ENCODE data around the gene SGF29.
"Not testable (repeated sequence)": the region's sequence is repeated elsewhere in the genome, so short reads cannot be mapped to it uniquely, and the experiment has no call there.

Gene SGF29

DNA sequence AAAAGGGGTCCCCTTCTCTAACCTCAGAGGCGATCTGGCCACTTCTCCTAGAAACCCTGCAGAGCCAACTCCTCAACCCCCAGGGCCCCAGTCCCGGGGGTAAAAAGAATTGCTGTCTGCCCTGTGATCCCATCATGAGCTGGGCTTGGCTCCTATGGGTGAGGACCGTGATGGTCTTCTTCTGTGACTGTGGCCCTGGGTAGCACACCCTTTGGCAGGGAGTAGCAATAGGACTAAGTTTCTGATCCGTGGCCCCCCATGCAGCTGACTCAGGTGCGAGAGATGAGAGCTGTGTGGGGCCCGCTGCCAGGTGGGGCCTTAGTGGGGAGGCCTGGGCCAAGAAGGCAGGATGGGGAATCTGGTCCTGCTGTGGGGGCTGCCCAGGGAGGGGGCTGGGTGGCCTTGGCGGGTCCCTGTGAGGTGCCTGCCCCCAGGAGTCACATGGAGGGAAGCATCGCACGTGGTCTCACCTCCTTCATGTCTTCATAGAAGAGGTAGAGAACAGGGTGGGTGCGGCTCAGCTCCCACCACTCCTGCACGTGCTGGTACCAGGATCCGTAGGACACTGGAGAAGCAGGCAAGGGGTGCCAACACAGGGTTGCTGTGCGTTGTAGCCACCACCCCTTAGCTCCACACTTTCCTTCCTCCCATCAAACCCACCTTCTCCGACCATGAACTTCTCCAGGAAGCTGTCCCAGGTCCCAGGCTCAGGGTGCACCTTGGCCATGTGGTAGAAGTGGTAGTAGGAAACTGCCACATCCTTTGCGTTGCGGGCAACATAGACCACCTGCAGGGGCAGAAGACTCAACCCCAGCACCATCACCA, 52.8 kb downstream of the SGF29 start:
- no peaks in the 10 kb centered on the region for H3K9me3 ChIP-seq (ENCODE audit: control insufficient read depth, low read length)
- H3K4me1 ChIP-seq (ENCODE audit: control insufficient read depth, insufficient read depth, low read length) = peaks cover 22% of the 10 kb centered on the region
- no peak overlapping the region for H3K4me3 ChIP-seq (ENCODE audit: low read length)
- no peaks in the 10 kb centered on the region for H3K27me3 ChIP-seq (ENCODE audit: control insufficient read depth, insufficient read depth, low read length)
- no peaks in the 10 kb centered on the region for H3K36me3 ChIP-seq (ENCODE audit: control insufficient read depth, insufficient read depth, low read length)
- H3K9ac ChIP-seq (ENCODE audit: low read length) = no peak overlapping the region

DNA sequence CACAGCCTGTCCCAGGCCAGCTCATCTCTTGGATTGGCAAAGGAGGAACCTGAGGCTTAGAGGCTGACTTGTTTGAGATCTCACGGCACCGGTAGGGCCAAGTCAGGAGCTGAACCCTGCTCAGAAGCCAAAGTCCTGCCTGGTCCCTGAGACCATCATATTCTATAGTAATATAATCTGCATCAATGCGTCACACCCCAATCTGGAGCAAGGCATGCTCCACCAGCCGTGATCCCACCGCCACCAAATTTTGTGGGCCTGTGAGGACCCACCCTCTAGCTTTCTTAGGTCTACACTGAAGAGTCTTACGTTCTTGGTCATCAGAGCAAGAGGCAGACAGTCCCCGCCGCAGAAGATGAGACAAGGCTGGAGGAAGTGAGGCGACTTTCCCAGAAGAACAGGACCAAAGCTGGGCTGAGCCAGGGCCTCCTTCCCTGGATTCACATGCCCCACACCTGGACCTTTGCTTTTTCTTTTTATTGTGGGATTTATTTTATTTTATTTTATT, 53.5 kb downstream of the SGF29 start:
- H3K4me1 ChIP-seq (ENCODE audit: control insufficient read depth, insufficient read depth, low read length) = peaks cover 22% of the 10 kb centered on the region
- H3K36me3 ChIP-seq (ENCODE audit: control insufficient read depth, insufficient read depth, low read length) = no peaks in the 10 kb centered on the region
- no peaks in the 10 kb centered on the region for H3K27me3 ChIP-seq (ENCODE audit: control insufficient read depth, insufficient read depth, low read length)
- H3K9ac ChIP-seq (ENCODE audit: low read length) = no peak overlapping the region
- H3K9me3 ChIP-seq (ENCODE audit: control insufficient read depth, low read length) = no peaks in the 10 kb centered on the region
- H3K4me3 ChIP-seq (ENCODE audit: low read length) = no peak overlapping the region

DNA sequence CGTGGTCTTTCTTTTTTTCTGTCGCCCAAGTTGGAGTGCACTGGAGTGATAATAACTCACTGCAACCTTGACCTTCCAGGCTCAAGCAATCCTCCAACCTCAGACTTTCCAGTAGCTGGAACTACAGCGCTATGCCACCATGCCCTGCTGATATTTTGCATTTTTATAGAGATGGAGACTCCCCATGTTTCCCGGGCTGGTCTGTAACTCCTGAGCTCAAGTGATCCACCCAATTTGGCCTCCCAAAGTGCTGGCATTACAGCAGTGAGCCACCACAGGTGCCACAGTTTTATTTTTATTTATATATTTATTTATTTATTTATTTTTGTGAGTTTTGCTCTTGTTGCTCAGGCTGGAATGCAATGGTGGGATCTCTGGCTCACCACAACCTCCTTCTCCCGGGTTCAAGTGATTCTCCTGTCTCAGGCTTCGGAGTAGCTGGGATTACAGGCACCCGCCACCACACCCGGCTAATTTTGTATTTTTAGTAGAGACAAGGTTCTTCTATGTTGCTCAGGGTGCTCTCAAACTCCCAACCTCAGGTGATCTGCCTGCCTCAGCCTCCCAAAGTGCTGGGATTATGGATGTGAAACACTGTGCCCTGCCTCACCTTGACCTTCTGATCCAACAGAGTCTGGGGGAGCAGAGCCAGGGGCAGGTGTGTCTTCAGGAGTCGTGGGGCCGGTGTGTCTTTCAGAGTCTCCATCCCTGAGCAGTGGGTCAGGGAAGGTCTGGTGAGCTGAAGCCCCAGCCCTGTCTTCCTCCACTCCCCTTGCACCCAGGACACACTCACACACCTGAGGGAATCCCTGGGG, 54.2 kb downstream of the SGF29 start:
- not testable (repeated sequence) for H3K9ac ChIP-seq (ENCODE audit: low read length); H3K9me3 ChIP-seq (ENCODE audit: control insufficient read depth, low read length); H3K4me3 ChIP-seq (ENCODE audit: low read length); H3K27me3 ChIP-seq (ENCODE audit: control insufficient read depth, insufficient read depth, low read length); H3K36me3 ChIP-seq (ENCODE audit: control insufficient read depth, insufficient read depth, low read length)
- peaks cover 22% of the 10 kb centered on the region for H3K4me1 ChIP-seq (ENCODE audit: control insufficient read depth, insufficient read depth, low read length)

- H3K9me3 ChIP-seq (ENCODE audit: control insufficient read depth, low read length); H3K27me3 ChIP-seq (ENCODE audit: control insufficient read depth, insufficient read depth, low read length); H3K36me3 ChIP-seq (ENCODE audit: control insufficient read depth, insufficient read depth, low read length); H3K9ac ChIP-seq (ENCODE audit: low read length); H3K4me3 ChIP-seq (ENCODE audit: low read length): not testable (repeated sequence)
- peaks cover 22% of the 10 kb centered on the region for H3K4me1 ChIP-seq (ENCODE audit: control insufficient read depth, insufficient read depth, low read length)
Measured at GRCh38 chr16:28608496-28608808, 54.7 kb downstream of the SGF29 start.

DNA sequence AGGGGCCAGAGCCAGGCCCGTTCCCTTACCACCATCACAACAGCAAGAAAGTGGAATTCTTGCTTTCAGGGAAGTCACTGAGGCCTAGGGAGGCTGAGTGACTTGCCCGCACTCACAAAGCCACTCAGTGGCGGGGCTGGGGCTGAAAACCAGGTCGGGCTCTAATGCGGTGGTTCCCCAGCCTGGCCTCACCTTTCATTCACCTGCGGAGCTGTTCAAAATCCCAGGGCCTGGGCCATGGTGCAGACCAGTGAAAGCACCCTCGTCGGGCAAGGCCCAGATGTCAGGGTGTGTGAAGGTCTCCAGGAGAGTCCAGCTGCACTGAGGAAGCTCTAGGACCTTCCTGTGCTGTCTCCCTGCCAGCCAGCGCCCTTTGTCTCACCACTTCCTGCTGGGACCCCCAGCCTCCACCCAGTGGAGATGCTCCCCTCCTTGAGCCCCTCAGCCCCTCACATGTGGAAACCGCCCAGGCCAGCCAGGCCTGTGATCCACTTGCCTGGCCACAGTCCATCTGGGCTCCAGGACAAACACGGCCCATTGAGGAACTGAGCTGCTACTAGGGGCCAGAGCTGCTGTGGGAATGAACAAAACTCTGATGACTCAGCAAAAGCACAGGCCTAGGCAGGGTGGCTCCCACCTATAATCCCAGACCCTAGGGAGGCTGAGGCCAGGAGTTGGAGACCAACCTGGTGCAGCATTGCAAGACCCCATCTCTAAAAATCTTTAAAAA, 55.3 kb downstream of the SGF29 start:
- Histone ChIP-seq H3K9ac (ENCODE audit: low read length) (peak overlapping the region; percentile 62), H3K4me1 (ENCODE audit: control insufficient read depth, insufficient read depth, low read length) (peaks cover 22% of the 10 kb centered on the region), H3K4me3 (ENCODE audit: low read length) (peak overlapping the region; percentile 21)
- H3K36me3 ChIP-seq (ENCODE audit: control insufficient read depth, insufficient read depth, low read length); H3K27me3 ChIP-seq (ENCODE audit: control insufficient read depth, insufficient read depth, low read length); H3K9me3 ChIP-seq (ENCODE audit: control insufficient read depth, low read length): not testable (repeated sequence)

DNA sequence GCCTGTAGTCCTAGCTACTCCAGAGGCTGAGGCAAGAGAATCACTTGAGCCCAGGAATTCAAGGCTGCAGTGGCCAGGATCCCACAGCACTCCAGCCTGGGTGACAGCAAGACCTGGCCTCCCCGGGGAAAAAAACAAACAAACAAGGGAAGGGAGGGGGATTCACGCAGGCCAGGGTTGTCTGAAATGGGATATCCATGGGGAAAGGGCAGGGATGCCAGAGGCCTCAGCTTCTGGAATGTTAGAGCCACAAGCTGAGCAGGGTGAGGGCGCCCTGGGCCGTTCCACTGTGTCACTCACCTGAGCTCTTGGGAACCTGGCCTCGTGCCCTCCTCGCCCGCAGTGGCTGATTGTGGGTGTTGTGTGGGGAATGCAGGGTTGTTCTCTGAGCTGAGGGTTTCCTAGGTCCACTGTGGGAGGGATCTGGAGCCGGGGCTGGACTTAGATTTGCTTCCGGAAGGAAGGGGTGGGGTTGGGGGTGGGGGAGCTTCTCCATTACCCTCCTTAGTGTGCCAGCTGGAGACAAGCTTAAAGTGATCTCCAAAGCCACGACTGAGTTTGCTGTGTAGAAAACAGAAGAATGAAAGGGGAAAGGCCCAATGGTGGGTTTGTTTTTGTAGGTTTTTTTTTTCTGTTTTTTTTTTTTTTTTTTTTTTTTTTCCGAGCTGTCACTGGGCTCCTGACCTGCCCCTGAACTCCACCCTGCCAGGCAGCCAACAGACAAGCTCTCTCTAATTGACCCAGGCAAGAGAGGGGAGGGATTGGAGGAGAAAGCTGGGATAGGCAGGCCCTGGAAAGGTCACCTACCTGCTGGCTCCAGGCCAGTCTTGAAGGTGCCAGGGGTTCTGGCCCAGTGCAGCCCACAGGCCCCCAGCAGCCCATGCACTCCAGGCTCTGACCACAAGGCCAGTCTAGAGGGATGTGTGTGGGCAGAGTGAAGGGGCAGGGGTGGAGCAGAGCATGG, 56.2 kb downstream of the SGF29 start, which contains the start of gene SULT1A1:
Gene SULT1A1 (minus strand): TSS at position 414 of the 964 bp plus-strand sequence. CDS start 1,189 bp downstream, outside the sequence.
- H3K27me3 ChIP-seq (ENCODE audit: control insufficient read depth, insufficient read depth, low read length) = no peaks in the 10 kb centered on the region
- peak within 1 kb of the TSS; percentile 21 for H3K4me3 ChIP-seq (ENCODE audit: low read length)
- H3K9ac ChIP-seq (ENCODE audit: low read length) = peak within 1 kb of the TSS; percentile 62

GRCh38 chr16:28610595-28611191, 57.0 kb downstream of the SGF29 start:
- H3K36me3 ChIP-seq (ENCODE audit: control insufficient read depth, insufficient read depth, low read length) = no peaks in the 10 kb centered on the region
- H3K9me3 ChIP-seq (ENCODE audit: control insufficient read depth, low read length) = no peaks in the 10 kb centered on the region
- peak overlapping the region; percentile 62 for H3K9ac ChIP-seq (ENCODE audit: low read length)
- H3K27me3 ChIP-seq (ENCODE audit: control insufficient read depth, insufficient read depth, low read length) = no peaks in the 10 kb centered on the region
- H3K4me3 ChIP-seq (ENCODE audit: low read length) = no peak overlapping the region
- peaks cover 22% of the 10 kb centered on the region for H3K4me1 ChIP-seq (ENCODE audit: control insufficient read depth, insufficient read depth, low read length)

More for the DNA sequence above, 56.2 kb downstream of the SGF29 start, which contains the start of gene SULT1A1:
- H3K4me1 ChIP-seq (ENCODE audit: control insufficient read depth, insufficient read depth, low read length) = peaks cover 22% of the 10 kb centered on the region
- H3K36me3 ChIP-seq (ENCODE audit: control insufficient read depth, insufficient read depth, low read length) = no peaks in the 10 kb centered on the region
- H3K9me3 ChIP-seq (ENCODE audit: control insufficient read depth, low read length) = no peaks in the 10 kb centered on the region

DNA sequence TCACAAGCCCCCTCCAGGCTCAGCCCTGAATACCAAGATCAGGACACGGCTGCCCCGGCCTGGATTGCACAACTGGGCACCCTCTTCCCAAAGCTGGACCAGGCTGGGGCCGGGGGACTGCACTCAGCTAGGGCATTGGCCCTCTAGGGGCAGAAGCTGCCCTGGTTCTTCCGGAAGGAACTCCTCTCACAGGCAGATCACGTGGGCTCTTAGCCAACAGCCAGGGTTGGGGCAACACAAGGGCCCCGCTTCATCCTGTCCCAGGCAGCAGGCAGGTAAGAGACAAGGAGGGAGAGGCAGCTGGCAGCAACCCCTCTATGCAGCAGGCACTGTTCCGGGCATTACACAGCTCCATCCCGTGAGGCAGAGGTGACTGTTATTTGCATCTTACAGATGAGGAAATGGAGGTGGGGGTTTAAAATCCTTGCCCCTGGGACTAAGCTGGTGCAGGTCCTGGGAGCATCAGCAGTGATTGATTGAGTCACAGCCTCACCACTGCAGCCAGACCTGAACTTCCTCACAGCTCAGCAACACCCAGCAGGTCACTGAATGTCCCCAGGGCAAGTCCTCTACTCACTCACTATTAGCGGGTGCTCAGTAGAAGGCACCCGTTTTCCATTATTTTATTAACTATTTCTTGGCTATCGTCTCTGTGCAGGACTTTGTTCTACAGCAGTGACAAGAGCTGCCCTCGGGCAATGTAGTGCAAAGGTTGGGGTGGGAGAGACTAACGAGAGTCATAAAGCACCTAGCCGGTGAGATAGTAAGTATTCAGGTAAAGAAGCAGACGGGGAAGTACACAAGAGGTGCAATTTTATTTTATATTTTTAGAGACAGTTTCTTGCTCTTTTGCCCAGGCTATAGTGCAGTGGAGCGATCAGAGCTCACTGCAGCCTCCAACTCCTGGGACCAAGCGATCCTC, 58.9 kb downstream of the SGF29 start:
- H3K4me1 ChIP-seq (ENCODE audit: control insufficient read depth, insufficient read depth, low read length) = peaks cover 22% of the 10 kb centered on the region
- not testable (repeated sequence) for H3K4me3 ChIP-seq (ENCODE audit: low read length); H3K9me3 ChIP-seq (ENCODE audit: control insufficient read depth, low read length); H3K9ac ChIP-seq (ENCODE audit: low read length); H3K27me3 ChIP-seq (ENCODE audit: control insufficient read depth, insufficient read depth, low read length); H3K36me3 ChIP-seq (ENCODE audit: control insufficient read depth, insufficient read depth, low read length)

DNA sequence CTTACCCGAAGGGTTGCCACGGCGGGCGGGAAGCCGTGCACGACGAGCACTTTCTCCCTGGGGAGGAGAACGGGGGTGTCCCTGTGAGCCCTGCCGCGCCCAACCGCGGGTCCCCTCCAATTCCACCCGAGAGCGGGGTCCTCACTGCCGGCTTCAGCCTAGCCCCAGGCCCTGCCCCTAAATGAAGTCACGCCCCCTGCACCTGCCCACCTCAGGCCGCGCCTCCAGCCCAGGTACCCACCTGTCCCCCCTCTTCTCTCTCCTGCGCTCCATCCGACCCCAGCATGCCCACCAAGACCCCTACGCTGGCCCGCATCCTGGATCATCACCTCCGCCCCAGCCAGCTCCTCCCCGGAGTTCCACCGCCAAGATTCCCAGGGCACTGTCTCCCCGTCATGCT, 60.2 kb downstream of the SGF29 start:
- not testable (repeated sequence) for H3K27me3 ChIP-seq (ENCODE audit: control insufficient read depth, insufficient read depth, low read length); H3K36me3 ChIP-seq (ENCODE audit: control insufficient read depth, insufficient read depth, low read length); H3K4me3 ChIP-seq (ENCODE audit: low read length); H3K9me3 ChIP-seq (ENCODE audit: control insufficient read depth, low read length); H3K9ac ChIP-seq (ENCODE audit: low read length)
- H3K4me1 ChIP-seq (ENCODE audit: control insufficient read depth, insufficient read depth, low read length) = peaks cover 19% of the 10 kb centered on the region

DNA sequence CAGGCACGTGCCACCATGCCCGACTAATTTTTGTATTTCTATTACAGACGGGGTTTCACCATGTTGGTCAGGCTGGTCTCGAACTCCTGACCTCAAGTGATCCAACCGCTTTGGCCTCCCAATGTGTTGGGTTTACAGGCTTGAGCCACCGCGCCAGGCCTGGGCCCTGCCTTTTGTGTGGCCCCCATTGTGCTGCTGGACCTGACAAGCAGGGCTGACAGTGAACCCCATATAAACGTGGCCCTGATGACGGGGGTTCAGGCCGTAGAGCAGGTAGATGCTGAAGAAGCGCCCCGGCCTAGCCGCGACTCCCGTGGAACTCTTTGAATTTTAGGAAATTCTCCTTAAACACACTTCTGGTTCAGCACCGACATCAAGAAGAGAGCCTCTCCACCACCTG, 60.8 kb downstream of the SGF29 start:
- peaks cover 13% of the 10 kb centered on the region for H3K4me1 ChIP-seq (ENCODE audit: control insufficient read depth, insufficient read depth, low read length)
- H3K4me3 ChIP-seq (ENCODE audit: low read length); H3K9ac ChIP-seq (ENCODE audit: low read length); H3K9me3 ChIP-seq (ENCODE audit: control insufficient read depth, low read length); H3K27me3 ChIP-seq (ENCODE audit: control insufficient read depth, insufficient read depth, low read length); H3K36me3 ChIP-seq (ENCODE audit: control insufficient read depth, insufficient read depth, low read length): not testable (repeated sequence)
